H1 (cell line): ENCODE measurements around the gene RUNX1. TPM values are rescaled to one million over a fixed set of nuclear protein-coding genes. Genes with fewer than 3 reads are reported as not detected.

Experiments
- CTCF ChIA-PET: fragments of 300-600 bp; sonication (Branson Sonifier 250); formaldehyde crosslinking; loops from one replicate; lab custom pipeline; 2021; ENCODE audit not compliant: partially characterized antibody; lab: Charles Lee
- POLR2A ChIA-PET: fragments of 300-600 bp; sonication (Branson Sonifier 250); formaldehyde crosslinking; loops from one replicate; lab custom pipeline; 2021; ENCODE audit warnings: inconsistent platforms; ENCODE audit not compliant: partially characterized antibody; lab: Charles Lee
- DNase-seq, 2 experiments: peaks; one replicate each; pipeline versions ENCODE4 v3.0.0 to v3.0.0-alpha.2; 2010 to 2022; ENCODE audit warnings: low spot score in 2 of 2, low read depth in 1 of 2, mixed read lengths in 1 of 2
- FAIRE-seq: peaks from 2 replicates; lab custom pipeline; 2011; peaks lifted over from hg19 to GRCh38; lab: Jason Lieb, UNC
- H2AFZ ChIP-seq: 2 replicates; pipeline ENCODE4 v1.8.1; 2012; ENCODE audit warnings: low read length, inconsistent platforms
- H2AK5ac ChIP-seq: 2 replicates; pipeline ENCODE4 v1.6.1; 2013; ENCODE audit warnings: low read depth, low read length
- H2BK120ac ChIP-seq: replicated peaks from 2 replicates; pipeline ENCODE3; 2013; ENCODE audit warnings: low read depth, low read length, inconsistent platforms
- H2BK12ac ChIP-seq: 2 replicates; pipeline ENCODE4 v1.6.1; 2013; ENCODE audit warnings: low read depth, low read length
- H2BK15ac ChIP-seq: 2 replicates; pipeline ENCODE4 v1.6.1; 2013; ENCODE audit warnings: low read length
- H2BK20ac ChIP-seq: 2 replicates; pipeline ENCODE4 v1.6.1; 2013; ENCODE audit warnings: low read length
- H2BK5ac ChIP-seq: 2 replicates; pipeline ENCODE4 v1.6.1; 2013; ENCODE audit warnings: low read depth, low read length
- H3K14ac ChIP-seq: 2 replicates; pipeline ENCODE4 v1.6.1; 2013; ENCODE audit warnings: inconsistent platforms; ENCODE audit not compliant: insufficient read length
- H3K18ac ChIP-seq: 2 replicates; pipeline ENCODE4 v1.6.1; 2013; ENCODE audit warnings: low read length; ENCODE audit errors: extremely low read depth
- H3K23ac ChIP-seq: 2 replicates; pipeline ENCODE4 v1.6.1; 2013; ENCODE audit warnings: inconsistent platforms; ENCODE audit not compliant: insufficient read length
- H3K23me2 ChIP-seq: 2 replicates; pipeline ENCODE4 v1.6.1; 2013; ENCODE audit warnings: low read depth, low read length
- H3K27ac ChIP-seq: 2 replicates; pipeline ENCODE4 v1.6.1; 2011; ENCODE audit warnings: low read depth, low read length, inconsistent platforms
- H3K27me3 ChIP-seq, 4 experiments: replicated peaks in 1 of 4; 1 replicate in 1 of 4; 2 replicates in 3 of 4; pipeline versions ENCODE4 v1.6.1 to v1.8.1; 2011 to 2013; ENCODE audit warnings: low read length in 3 of 4, mild to moderate bottlenecking in 3 of 4, inconsistent platforms in 2 of 4, mixed read lengths in 2 of 4, moderate library complexity in 1 of 4; ENCODE audit not compliant: control insufficient read depth in 3 of 4, insufficient read depth in 3 of 4; ENCODE audit errors: extremely low read depth in 1 of 4
- H3K36me3 ChIP-seq, 4 experiments: 2 replicates each; pipeline versions ENCODE4 v1.6.1 to v1.8.1; 2011 to 2013; ENCODE audit warnings: mild to moderate bottlenecking in 4 of 4, low read length in 3 of 4, moderate library complexity in 2 of 4, control low read depth in 1 of 4, inconsistent platforms in 1 of 4; ENCODE audit not compliant: insufficient read depth in 4 of 4, control insufficient read depth in 2 of 4
- H3K4ac ChIP-seq: replicated peaks from 2 replicates; pipeline ENCODE3; 2013; ENCODE audit warnings: low read length, low read depth, mixed read lengths, inconsistent platforms; ENCODE audit not compliant: insufficient read length
- H3K4me1 ChIP-seq, 4 experiments: replicated peaks in 1 of 4; 1 replicate in 1 of 4; 2 replicates in 3 of 4; pipeline versions ENCODE4 v1.6.1 to v1.8.1; 2011 to 2013; ENCODE audit warnings: low read length in 3 of 4, inconsistent platforms in 2 of 4, mixed read lengths in 1 of 4; ENCODE audit not compliant: insufficient read depth in 4 of 4, control insufficient read depth in 3 of 4
- H3K4me2 ChIP-seq, 2 experiments: 2 replicates each; pipeline versions ENCODE4 v1.6.1 to v1.8.1; 2011 to 2013; ENCODE audit warnings: low read depth in 2 of 2, low read length in 2 of 2, control low read depth in 1 of 2, inconsistent platforms in 1 of 2, mild to moderate bottlenecking in 1 of 2; ENCODE audit not compliant: insufficient read depth in 1 of 2
- H3K4me3 ChIP-seq, 4 experiments: fragments of 200-600, 300-600 bp in 1 of 4; sonication (generic), shearing (Covaris generic), sonication (Bioruptor Twin) in 1 of 4; 2 replicates each; pipeline versions ENCODE4 v1.5.1 to v1.8.1; 2011 to 2016; ENCODE audit warnings: low read length in 4 of 4, low read depth in 3 of 4, control low read depth in 2 of 4, inconsistent platforms in 2 of 4, mild to moderate bottlenecking in 2 of 4, mixed read lengths in 1 of 4, moderate library complexity in 1 of 4; ENCODE audit not compliant: insufficient read depth in 2 of 4; ENCODE audit errors: extremely low read depth in 1 of 4
- H3K56ac ChIP-seq: replicated peaks from 2 replicates; pipeline ENCODE3; 2013; ENCODE audit warnings: low read depth, mild to moderate bottlenecking, mixed read lengths, low read length, inconsistent platforms; ENCODE audit not compliant: insufficient read length
- H3K79me1 ChIP-seq: 2 replicates; pipeline ENCODE4 v1.6.1; 2013; ENCODE audit warnings: low read depth, low read length, control low read depth
- H3K79me2 ChIP-seq, 2 experiments: 2 replicates each; pipeline versions ENCODE4 v1.6.1 to v1.8.1; 2012 to 2013; ENCODE audit warnings: low read length in 2 of 2, mild to moderate bottlenecking in 2 of 2, inconsistent platforms in 1 of 2; ENCODE audit not compliant: insufficient read depth in 2 of 2, control insufficient read depth in 1 of 2
- H3K9ac ChIP-seq, 4 experiments: replicated peaks in 1 of 4; 1 replicate in 1 of 4; 2 replicates in 3 of 4; pipeline versions ENCODE4 v1.6.1 to v1.8.1; 2011 to 2013; ENCODE audit warnings: low read depth in 3 of 4, low read length in 3 of 4, control low read depth in 2 of 4, mild to moderate bottlenecking in 2 of 4, moderate library complexity in 2 of 4, inconsistent platforms in 1 of 4; ENCODE audit errors: extremely low read depth in 1 of 4
- H3K9me3 ChIP-seq, 2 experiments: 2 replicates each; pipeline versions ENCODE4 v1.6.1 to v1.8.1; 2012 to 2013; ENCODE audit warnings: mild to moderate bottlenecking in 2 of 2, moderate library complexity in 2 of 2, control low read depth in 1 of 2, inconsistent platforms in 1 of 2, low read depth in 1 of 2, low read length in 1 of 2, mixed read lengths in 1 of 2; ENCODE audit not compliant: insufficient read depth in 2 of 2
- H4K20me1 ChIP-seq, 2 experiments: replicated peaks in 1 of 2; 2 replicates each; pipeline versions ENCODE3 to v1.8.1; 2011 to 2013; ENCODE audit warnings: inconsistent platforms in 2 of 2, low read length in 2 of 2, mild to moderate bottlenecking in 1 of 2; ENCODE audit not compliant: insufficient read depth in 2 of 2, control insufficient read depth in 1 of 2
- H4K5ac ChIP-seq: 2 replicates; pipeline ENCODE4 v1.6.1; 2013; ENCODE audit warnings: low read length, low read depth, mixed read lengths, inconsistent platforms; ENCODE audit not compliant: insufficient read length
- H4K8ac ChIP-seq: 2 replicates; pipeline ENCODE4 v1.8.0; 2013; ENCODE audit warnings: mild to moderate bottlenecking, moderate library complexity, low read length, inconsistent platforms; ENCODE audit not compliant: insufficient read depth; ENCODE audit errors: extremely low read depth
- H4K91ac ChIP-seq: replicated peaks from 2 replicates; pipeline ENCODE3; 2013; ENCODE audit warnings: low read length, mixed read lengths, inconsistent platforms; ENCODE audit not compliant: insufficient read length
- CREB1 ChIP-seq: IDR thresholded peaks from 2 replicates; pipeline ENCODE4 v1.6.1; 2012; ENCODE audit warnings: inconsistent platforms
- SUZ12 ChIP-seq: fragments of 200-600 bp; sonication (generic); IDR thresholded peaks from 2 replicates; pipeline ENCODE4 v1.6.1; 2012; ENCODE audit warnings: mild to moderate bottlenecking, inconsistent platforms, low read length, moderate library complexity, mixed read lengths
- WGBS, 2 experiments: shearing (Covaris generic) in 1 of 2; methylation state at CpG; one replicate each; pipeline versions ENCODE4 v1.1.6 to v1.1.7; 2013 to 2015; ENCODE audit warnings: low lambda C conversion rate in 2 of 2, mixed read lengths in 2 of 2, inconsistent platforms in 1 of 2, low coverage in 1 of 2, missing lambda C conversion rate in 1 of 2; ENCODE audit not compliant: insufficient replicate concordance in 2 of 2, insufficient coverage in 1 of 2, insufficient read length in 1 of 2; ENCODE audit errors: extremely low coverage in 1 of 2, missing lambda C conversion rate in 1 of 2; 5-methylcytosine and 5-hydroxymethylcytosine counted together
- polyA plus RNA-seq, 7 experiments: library from polyadenylated mRNA; depleted of rRNA in 3 of 7; stranded (reverse) in 5 of 7; unstranded in 2 of 7; fragments of >200 nt in 5 of 7; fragments of 200-250 nt in 2 of 7; gene quantifications; 1 replicate in 5 of 7; 2 replicates in 1 of 7; 4 replicates in 1 of 7; pipeline versions ENCODE4 v1.2.1 to v1.2.3, GENCODE V29; 2011 to 2013; ENCODE audit warnings: missing spikeins in 2 of 7, mixed read lengths in 2 of 7
- total RNA-seq: library from RNA; stranded (reverse); fragmentation: NEBNext Ultra II Directional; extraction: Animal tissue kit (Norgen Biotek cat#: 25700); gene quantifications from 2 replicates; pipeline ENCODE4 v1.2.1, GENCODE V29; 2021
- TF ChIP-seq, protein P1 (sequence below): IDR thresholded peaks from 2 replicates; pipeline ENCODE4 v1.6.1; 2012; ENCODE audit warnings: inconsistent platforms

Gene RUNX1
- total and polyA plus RNA-seq, 2 of the 8 experiments (the other 6 are each of a cell fraction or from before 2014, with no cell fraction given) = 0.20 to 0.60 TPM

DNA sequence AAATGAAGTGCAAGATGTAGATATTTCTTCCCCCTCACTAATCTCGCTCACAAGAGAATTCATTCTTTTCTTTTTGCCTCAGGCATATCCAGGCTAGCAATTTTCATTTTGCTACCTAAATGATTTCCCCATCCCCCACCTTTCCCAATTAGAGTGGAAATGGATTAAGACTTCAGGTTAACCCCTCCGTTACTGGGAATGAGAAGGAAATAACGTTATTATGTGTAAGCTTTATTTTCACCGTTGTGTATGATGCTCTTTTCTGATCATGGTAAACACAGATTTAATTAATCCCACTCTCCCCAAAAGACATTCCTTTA, 143.9 kb downstream of the RUNX1 start:
- WGBS, 2 experiments = 82% methylated on average over 4 of the region's 4 CpGs; no CpG with 5 or more reads in 1 of the 2 experiments
- no peak overlapping the region for H4K8ac ChIP-seq
- no peaks in the 10 kb centered on the region; the same call in 1 of the 2 replicates for H3K23me2 ChIP-seq
- H3K18ac ChIP-seq = no peak overlapping the region
- H3K79me2 ChIP-seq = no peaks in the 10 kb centered on the region
- no peak overlapping the region for H3K4me3 ChIP-seq
- FAIRE-seq = no peak
- H2AFZ ChIP-seq = no peak overlapping the region
- no peak overlapping the region for H4K5ac ChIP-seq
- DNase-seq = no peak
- H3K36me3 ChIP-seq = no peaks in the 10 kb centered on the region
- H3K14ac ChIP-seq = no peak overlapping the region
- H4K91ac ChIP-seq = no peak overlapping the region
- no peak overlapping the region for H3K27ac ChIP-seq
- H2BK5ac ChIP-seq = no peak overlapping the region
- no peak overlapping the region for H3K56ac ChIP-seq
- H3K4me2 ChIP-seq = no peak overlapping the region
- H3K9me3 ChIP-seq = no peaks in the 10 kb centered on the region
- H3K9ac ChIP-seq = no peak overlapping the region
- H2BK12ac ChIP-seq = no peak overlapping the region
- H4K20me1 ChIP-seq = no peaks in the 10 kb centered on the region
- no peaks in the 10 kb centered on the region for H3K27me3 ChIP-seq
- H2BK15ac ChIP-seq = no peak overlapping the region
- H3K23ac ChIP-seq = no peak overlapping the region
- no peak overlapping the region for H2AK5ac ChIP-seq
- H3K4ac ChIP-seq = no peak overlapping the region
- ChIA-PET CTCF (interaction anchor here (0.8 to 1.4 kb wide), 2 partner anchors 14 to 49 kb away, joined by 3 to 6 read pairs; no protein-coding TSS in a partner anchor), POLR2A (no interaction called here)
- no peaks in the 10 kb centered on the region for H3K79me1 ChIP-seq
- no peaks in the 10 kb centered on the region; a peak in 1 of 7 replicates for H3K4me1 ChIP-seq
- no peak overlapping the region for H2BK120ac ChIP-seq
- H2BK20ac ChIP-seq = no peak overlapping the region
- TF ChIP-seq SUZ12 (no peak), CREB1 (no peak)
- TF ChIP-seq, protein P1, sequence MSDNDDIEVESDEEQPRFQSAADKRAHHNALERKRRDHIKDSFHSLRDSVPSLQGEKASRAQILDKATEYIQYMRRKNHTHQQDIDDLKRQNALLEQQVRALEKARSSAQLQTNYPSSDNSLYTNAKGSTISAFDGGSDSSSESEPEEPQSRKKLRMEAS = no peak
